Raji (cell line): Measurements from ENCODE around the gene THBS2.

Source experiments
- POLR2A ChIP-seq: IDR thresholded peaks from 2 replicates; pipeline ENCODE4 v1.6.1; 2011; ENCODE audit warnings: low read depth, low read length, control low read depth; ENCODE audit not compliant: insufficient read depth

Gene THBS2

GRCh38 chr6:169256061-169256460 lies 2.4 kb upstream of the THBS2 start:
- no peak for TF ChIP-seq POLR2A

GRCh38 chr6:169255643-169256042 lies 2.0 kb upstream of the THBS2 start:
- no peak for TF ChIP-seq POLR2A

GRCh38 chr6:169254456-169255316 lies 1.0 kb upstream of the THBS2 start:
- no peak for TF ChIP-seq POLR2A

GRCh38 chr6:169252505-169253189 lies 999 bp downstream of the THBS2 start:
- no peak for TF ChIP-seq POLR2A

GRCh38 chr6:169251822-169252504 lies 1.7 kb downstream of the THBS2 start:
- TF ChIP-seq POLR2A = no peak

- TF ChIP-seq POLR2A = no peak
Observed at GRCh38 chr6:169251371-169251802, 2.3 kb downstream of the THBS2 start.

GRCh38 chr6:169250660-169251059 lies 3.0 kb downstream of the THBS2 start:
- no peak for TF ChIP-seq POLR2A

- no peak for TF ChIP-seq POLR2A
Observed at GRCh38 chr6:169249057-169249456, 4.6 kb downstream of the THBS2 start.

GRCh38 chr6:169248521-169248971 lies 5.1 kb downstream of the THBS2 start:
- TF ChIP-seq POLR2A = no peak

- TF ChIP-seq POLR2A = no peak
Observed at GRCh38 chr6:169247991-169248390, 5.7 kb downstream of the THBS2 start.

GRCh38 chr6:169247419-169247818 lies 6.2 kb downstream of the THBS2 start:
- TF ChIP-seq POLR2A = no peak

GRCh38 chr6:169246445-169246844 lies 7.2 kb downstream of the THBS2 start:
- TF ChIP-seq POLR2A = no peak

- TF ChIP-seq POLR2A = no peak
Observed at GRCh38 chr6:169244684-169245383, 8.8 kb downstream of the THBS2 start.

GRCh38 chr6:169243661-169244060 lies 10.0 kb downstream of the THBS2 start:
- no peak for TF ChIP-seq POLR2A

- TF ChIP-seq POLR2A = no peak
Observed at GRCh38 chr6:169243186-169243585, 10.5 kb downstream of the THBS2 start.
